Fibroblast of the aortic adventitia (primary cell): Measurements from ENCODE around the gene DNAJC16. TPM values are rescaled to one million over a fixed set of nuclear protein-coding genes. Genes with fewer than 3 reads are reported as not detected.

Experiments
- DNase-seq: peaks from one replicate; pipeline ENCODE4 v3.0.0-alpha.2; 2010; ENCODE audit warnings: low read depth
- H3K4me3 ChIP-seq: 2 replicates; pipeline ENCODE4 v1.5.1; 2011; ENCODE audit warnings: low read depth, mild to moderate bottlenecking, control low read depth, low read length, moderate library complexity
- CTCF ChIP-seq: IDR thresholded peaks from 2 replicates; pipeline ENCODE4 v1.5.1; 2011; ENCODE audit warnings: mild to moderate bottlenecking, low read length, control low read depth, inconsistent platforms; ENCODE audit not compliant: insufficient read depth
- total RNA-seq: library from RNA; depleted of rRNA; stranded (reverse); fragments of >200 nt; gene quantifications from 2 replicates; pipeline ENCODE4 v1.2.3, GENCODE V29; 2012; ENCODE audit warnings: low replicate concordance

The DNAJC16 gene
- total RNA-seq, 1 donor = 20.0 TPM

DNA sequence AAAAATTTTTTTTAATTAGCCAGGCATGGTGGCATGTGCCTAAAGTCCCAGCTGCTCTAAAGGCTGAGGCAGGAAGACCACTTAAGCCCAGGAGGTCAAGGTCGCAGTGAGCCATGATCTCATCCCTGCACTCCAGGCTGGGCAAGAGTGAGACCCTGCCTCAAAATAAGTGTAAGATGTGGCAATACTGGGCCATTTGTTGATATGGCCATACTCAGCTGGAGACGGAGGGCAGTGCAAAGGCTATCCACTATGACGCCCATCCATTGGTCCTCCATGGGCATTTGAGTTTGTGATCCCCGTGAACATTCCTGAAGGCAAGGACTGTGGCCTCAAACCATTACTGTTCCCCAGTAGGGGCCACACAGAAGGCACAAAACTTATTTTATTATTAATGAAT is 4.1 kb upstream of the DNAJC16 start:
- TF ChIP-seq CTCF = no peak
- DNase-seq = no peak

GRCh38 chr1:15523104-15524020 is 3.3 kb upstream of the DNAJC16 start:
- peak overlapping the region; percentile 75 for H3K4me3 ChIP-seq
- peak; percentile 54 for DNase-seq
- no peak for TF ChIP-seq CTCF

More for the DNA sequence above, 4.1 kb upstream of the DNAJC16 start:
- no peak overlapping the region for H3K4me3 ChIP-seq

DNA sequence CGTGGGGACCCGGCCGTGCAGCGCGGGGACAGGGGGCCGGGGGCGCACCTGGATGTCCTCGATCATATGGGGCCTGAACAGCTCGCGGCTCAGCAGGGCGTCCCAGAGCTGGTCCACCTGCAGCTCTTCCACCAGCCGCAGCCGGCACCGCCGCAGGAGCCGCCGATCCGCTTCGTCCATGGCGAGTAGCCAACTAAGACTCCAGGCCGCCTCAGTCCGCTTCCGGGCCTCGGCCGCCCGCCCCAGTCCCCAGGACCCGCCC is 2.7 kb upstream of the DNAJC16 start, which contains the start of gene CASP9:
TSS of gene CASP9 (minus strand) at position 195 of the 262 bp plus-strand sequence. CDS start at position 180, 15 bp downstream.
- DNase-seq = no peak
- peak within 1 kb of the TSS; percentile 80 for H3K4me3 ChIP-seq
- no peak for TF ChIP-seq CTCF

GRCh38 chr1:15524283-15525049 is 2.2 kb upstream of the DNAJC16 start:
- peak; percentile 99 for DNase-seq
- no peak for TF ChIP-seq CTCF
- peak overlapping the region; percentile 80 for H3K4me3 ChIP-seq

GRCh38 chr1:15525050-15526020 is 1.3 kb upstream of the DNAJC16 start:
- TF ChIP-seq CTCF = no peak
- H3K4me3 ChIP-seq = peak overlapping the region; percentile 78
- DNase-seq = peak; percentile 10

- no peak for TF ChIP-seq CTCF
- no peak for DNase-seq
- peak overlapping the region; percentile 70 for H3K4me3 ChIP-seq
These were observed 593 bp upstream of the DNAJC16 start for GRCh38 chr1:15526021-15526489.
